NCI-H187 (cell line): ENCODE measurements around the gene F13B.
"Not testable (repeated sequence)": the region's sequence is repeated elsewhere in the genome, so short reads cannot be mapped to it uniquely, and the experiment has no call there.

Experiments
- DNase-seq, 2 experiments: peaks; one replicate each; lab custom pipeline; 2025; lab: John Stamatoyannopoulos, UW

F13B gene

GRCh38 chr1:197042676-197043341, 24.3 kb downstream of the F13B start:
- DNase-seq, result peak; percentile 11 to 14

- DNase-seq, result no peak
Observed at GRCh38 chr1:197041486-197042353, 25.3 kb downstream of the F13B start.

- no peak for DNase-seq
Observed at GRCh38 chr1:197036861-197037260, 30.2 kb downstream of the F13B start.

GRCh38 chr1:197034631-197035339, 32.3 kb downstream of the F13B start:
- DNase-seq, result not testable (repeated sequence)

GRCh38 chr1:197029749-197030148, 37.3 kb downstream of the F13B start:
- no peak for DNase-seq

- no peak for DNase-seq
Observed at GRCh38 chr1:197027359-197027758, 39.7 kb downstream of the F13B start.

GRCh38 chr1:197024460-197024859, 42.6 kb downstream of the F13B start:
- DNase-seq, result no peak

GRCh38 chr1:197021716-197022115, 45.3 kb downstream of the F13B start:
- DNase-seq, result no peak

GRCh38 chr1:197017558-197018146, 49.4 kb downstream of the F13B start:
- DNase-seq, result no peak

GRCh38 chr1:197016751-197017150, 50.3 kb downstream of the F13B start:
- DNase-seq, result no peak

GRCh38 chr1:197013234-197013633, 53.8 kb downstream of the F13B start:
- DNase-seq, result no peak

GRCh38 chr1:197011614-197012013, 55.4 kb downstream of the F13B start:
- no peak for DNase-seq

- no peak for DNase-seq
Observed at GRCh38 chr1:197008861-197009260, 58.2 kb downstream of the F13B start.

- no peak for DNase-seq
Observed at GRCh38 chr1:197003132-197003531, 63.9 kb downstream of the F13B start.

- DNase-seq, result no peak
Observed at GRCh38 chr1:197001828-197002227, 65.2 kb downstream of the F13B start.

- DNase-seq, result no peak
Observed at GRCh38 chr1:196997423-196997822, 69.6 kb downstream of the F13B start.

GRCh38 chr1:196993916-196994315, 73.1 kb downstream of the F13B start:
- no peak for DNase-seq

- DNase-seq, result peak; percentile 87 to 90
Observed at GRCh38 chr1:196991919-196992651, 75.0 kb downstream of the F13B start.
